T-helper 2 cell (primary cell): ENCODE data around the gene NCOR2.

Experiments used
- DNase-seq, 5 experiments: peaks; one replicate each; pipeline versions ENCODE4 v3.0.0 to v3.0.0-alpha.2; 2012 to 2022

The NCOR2 gene

GRCh38 chr12:124542021-124542949 lies 25.1 kb downstream of the NCOR2 start:
- no peak for DNase-seq

DNA sequence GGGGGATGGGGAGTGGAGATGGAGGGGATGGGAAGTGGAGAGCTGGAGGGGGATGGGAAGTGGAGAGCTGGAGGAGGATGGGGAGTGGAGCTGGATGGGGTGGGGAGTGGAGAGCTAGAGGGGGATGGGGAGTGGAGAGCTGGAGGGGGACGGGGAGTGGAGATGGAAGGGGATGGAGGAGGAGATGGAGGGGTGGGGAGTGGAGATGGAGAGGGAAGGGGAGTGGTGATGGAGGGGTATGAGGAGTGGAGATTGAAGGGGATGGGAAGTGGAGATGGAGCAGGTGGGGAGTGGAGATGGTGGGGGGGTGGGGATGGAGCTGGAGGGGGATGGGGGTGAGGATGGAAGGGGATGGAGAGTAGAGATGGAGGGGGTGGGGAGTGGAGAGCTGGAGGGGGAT lies 26.1 kb downstream of the NCOR2 start:
- DNase-seq: no peak

GRCh38 chr12:124539084-124540041 lies 28.0 kb downstream of the NCOR2 start:
- no peak for DNase-seq

GRCh38 chr12:124538194-124539082 lies 29.0 kb downstream of the NCOR2 start:
- DNase-seq: no peak

- DNase-seq: no peak
These were observed 29.8 kb downstream of the NCOR2 start for GRCh38 chr12:124537525-124538193.

- DNase-seq: no peak
These were observed 30.8 kb downstream of the NCOR2 start for GRCh38 chr12:124536641-124537040.

DNA sequence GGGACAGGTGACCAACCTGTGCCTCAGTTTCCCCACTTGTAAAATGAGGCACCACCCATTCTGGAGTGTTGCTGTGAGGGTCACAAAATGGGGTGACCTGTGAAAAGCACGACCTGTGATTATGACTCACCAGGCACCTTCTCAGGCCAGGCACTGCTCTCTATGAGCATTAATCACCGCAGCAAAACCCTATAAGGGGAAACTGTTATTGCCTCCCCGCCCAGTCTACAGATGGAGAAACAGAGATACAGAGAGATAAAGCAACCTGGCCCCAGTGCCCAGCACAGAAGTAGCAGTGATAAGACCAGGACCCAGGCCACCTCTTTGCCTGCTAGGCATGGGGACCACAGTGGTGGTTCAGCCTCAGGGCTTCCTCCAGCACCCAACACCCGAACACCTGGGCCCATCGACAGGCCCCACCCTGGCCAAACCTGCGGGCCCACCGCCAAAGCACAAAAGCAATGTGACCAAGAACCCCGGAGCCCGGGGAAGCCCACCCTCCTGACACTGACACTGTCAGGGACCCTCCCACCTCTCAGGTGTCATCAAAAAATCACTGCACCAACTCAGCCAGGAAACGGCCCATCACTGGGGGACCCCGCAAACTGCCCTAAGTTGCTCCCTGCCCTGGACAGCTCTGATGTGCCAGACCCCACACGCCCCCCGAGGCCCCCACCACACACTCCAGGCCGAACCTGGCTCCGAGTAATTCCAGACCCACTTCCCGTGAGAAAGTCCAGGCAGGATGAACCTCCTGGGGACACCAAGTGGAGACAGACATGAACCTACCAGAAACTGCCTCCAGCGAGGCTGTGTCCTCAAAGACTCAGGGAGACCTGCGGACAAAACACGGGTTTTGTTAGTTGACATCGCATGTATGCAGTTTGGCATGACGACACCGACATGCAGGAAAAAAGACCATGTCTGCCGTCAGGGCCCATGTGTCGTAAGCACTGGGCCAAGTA lies 32.4 kb downstream of the NCOR2 start:
- DNase-seq: no peak

DNA sequence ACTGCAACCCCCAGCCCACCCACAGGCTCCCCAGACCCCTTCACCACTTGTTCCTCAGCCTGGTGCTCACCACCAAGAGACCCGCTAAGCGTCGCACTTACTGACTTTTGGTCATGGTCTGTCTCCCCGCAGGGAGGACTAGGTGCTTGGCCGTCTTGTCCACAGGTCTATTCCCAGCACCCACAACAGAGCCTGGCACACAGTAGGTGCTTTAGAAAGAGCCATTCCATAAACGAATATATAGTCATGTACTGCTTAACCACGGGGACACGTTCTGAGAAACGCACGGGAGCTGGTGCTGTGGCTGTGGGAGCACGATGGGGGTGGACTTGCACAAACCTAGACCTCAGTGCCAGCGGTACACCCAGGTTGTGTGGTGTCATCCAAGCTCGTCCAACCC lies 34.0 kb downstream of the NCOR2 start:
- no peak for DNase-seq

- no peak for DNase-seq
These were observed 34.4 kb downstream of the NCOR2 start for GRCh38 chr12:124532967-124533366.

DNA sequence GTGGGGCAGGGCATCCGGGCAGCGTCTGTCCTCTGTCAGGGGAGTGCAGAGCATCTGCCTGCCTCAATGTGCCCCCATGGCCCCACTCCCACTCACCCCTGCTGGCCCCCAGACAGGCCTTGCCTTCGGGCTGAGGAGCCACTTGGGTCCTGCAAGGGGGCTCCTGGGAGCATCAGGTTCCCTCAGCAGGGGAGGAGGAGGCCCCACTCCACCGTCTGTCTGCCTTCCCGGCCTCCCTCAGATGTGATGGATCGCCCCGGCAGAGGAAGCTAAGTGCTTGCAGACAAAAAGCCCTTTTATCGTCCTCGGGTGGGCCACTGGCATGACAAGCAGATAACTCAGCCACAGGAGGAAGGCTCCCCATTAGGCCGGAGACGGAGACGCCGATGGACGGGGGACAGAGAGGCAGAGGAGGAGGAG lies 35.1 kb downstream of the NCOR2 start:
- no peak for DNase-seq

DNA sequence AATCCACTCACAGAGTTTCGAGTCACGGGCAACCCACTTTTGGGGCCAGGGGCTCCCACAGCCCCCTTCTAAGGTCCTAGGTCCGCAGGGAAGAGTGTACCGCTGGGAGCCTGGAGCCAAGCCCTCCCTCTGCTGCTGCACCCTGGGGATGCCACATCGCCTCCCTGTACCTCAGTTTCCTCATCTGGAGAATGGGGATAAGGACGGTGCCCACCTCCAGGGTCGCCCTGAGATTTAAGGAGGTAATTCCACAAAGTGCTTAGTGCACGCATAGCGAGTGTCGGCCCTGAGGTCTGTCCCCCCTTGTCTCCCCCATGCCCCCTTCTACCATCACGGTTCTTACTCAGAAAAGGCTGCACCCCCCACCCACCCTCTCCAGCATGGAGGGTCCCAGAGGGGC lies 35.5 kb downstream of the NCOR2 start:
- no peak for DNase-seq

GRCh38 chr12:124531281-124531745 lies 36.1 kb downstream of the NCOR2 start:
- no peak for DNase-seq

- no peak for DNase-seq
These were observed 36.7 kb downstream of the NCOR2 start for GRCh38 chr12:124530637-124531263.

DNA sequence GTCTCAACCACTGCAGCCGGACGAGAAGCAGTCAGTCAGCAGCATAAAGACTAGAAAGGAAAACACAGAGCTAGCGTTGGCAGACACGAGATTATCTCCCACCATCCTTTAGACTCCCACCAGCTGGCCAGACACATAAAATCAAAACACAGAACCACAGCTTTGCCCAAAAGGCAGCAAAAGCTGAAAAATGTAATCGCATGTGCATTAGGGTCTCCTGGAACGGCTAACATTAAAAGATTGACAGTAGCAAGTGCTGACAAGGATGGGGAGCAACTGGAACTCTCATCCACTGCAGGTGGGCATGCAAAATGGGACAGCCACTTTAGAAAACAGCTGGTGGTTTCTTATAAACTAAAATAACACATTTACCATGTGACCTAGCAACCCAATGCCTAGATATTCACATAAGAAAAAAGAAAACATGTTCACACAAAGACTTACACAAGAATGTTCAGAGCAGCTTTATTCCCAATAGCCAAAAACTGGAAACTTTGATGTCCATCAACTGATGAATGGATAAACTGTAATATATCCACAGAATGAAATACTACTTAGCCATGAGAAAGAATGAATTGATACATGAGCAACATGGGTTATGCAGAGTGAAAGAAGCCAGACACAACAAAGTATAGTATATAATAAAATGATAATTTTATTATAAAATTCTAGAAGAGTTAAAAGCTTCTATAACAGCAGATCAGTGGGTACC lies 37.7 kb downstream of the NCOR2 start:
- no peak for DNase-seq

GRCh38 chr12:124527861-124528561 lies 39.4 kb downstream of the NCOR2 start:
- no peak for DNase-seq

GRCh38 chr12:124525927-124526692 lies 41.3 kb downstream of the NCOR2 start:
- DNase-seq: no peak

GRCh38 chr12:124525455-124525854 lies 42.0 kb downstream of the NCOR2 start:
- DNase-seq: no peak
